Ovary (tissue), 3 donors: ENCODE data around the gene RNF43.

Experiments
- POLR2A ChIP-seq: fragments of 450-650 bp; IDR thresholded peaks from one replicate; pipeline ENCODE4 v1.6.1; 2017; ENCODE audit warnings: antibody characterized with exemption, mild to moderate bottlenecking, moderate library complexity
- TF ChIP-seq, protein P1 (sequence below), 3 donors: fragments of 450-650 bp in 2 of 3; fragments of 200-600 bp in 1 of 3; IDR thresholded peaks; one replicate each; pipeline versions ENCODE4 v1.5.1 to v1.8.0; 2016 to 2022; ENCODE audit warnings: antibody characterized with exemption in 3 of 3, mild to moderate bottlenecking in 1 of 3
- donor health status: DM: no; HTN: no; CAD: no.

DNA sequence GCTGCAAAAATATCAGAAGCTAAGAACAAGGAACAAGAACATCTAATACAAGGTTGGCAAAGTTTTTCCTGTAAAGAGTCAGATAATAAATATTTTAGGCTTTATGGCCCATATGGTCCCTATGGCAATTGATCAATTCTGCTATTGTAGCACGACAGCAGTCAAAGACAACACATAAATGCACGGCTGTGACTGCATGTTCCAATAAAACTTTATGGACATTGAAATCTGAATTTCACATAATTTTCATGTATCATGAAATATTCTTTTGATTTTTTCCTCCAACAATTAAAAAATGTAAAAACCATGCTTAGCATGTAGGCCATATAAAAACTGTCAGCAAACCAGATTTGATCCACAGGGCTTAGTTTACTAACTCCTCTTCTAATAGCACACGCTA lies 10.5 kb upstream of the RNF43 start:
- TF ChIP-seq, protein P1, sequence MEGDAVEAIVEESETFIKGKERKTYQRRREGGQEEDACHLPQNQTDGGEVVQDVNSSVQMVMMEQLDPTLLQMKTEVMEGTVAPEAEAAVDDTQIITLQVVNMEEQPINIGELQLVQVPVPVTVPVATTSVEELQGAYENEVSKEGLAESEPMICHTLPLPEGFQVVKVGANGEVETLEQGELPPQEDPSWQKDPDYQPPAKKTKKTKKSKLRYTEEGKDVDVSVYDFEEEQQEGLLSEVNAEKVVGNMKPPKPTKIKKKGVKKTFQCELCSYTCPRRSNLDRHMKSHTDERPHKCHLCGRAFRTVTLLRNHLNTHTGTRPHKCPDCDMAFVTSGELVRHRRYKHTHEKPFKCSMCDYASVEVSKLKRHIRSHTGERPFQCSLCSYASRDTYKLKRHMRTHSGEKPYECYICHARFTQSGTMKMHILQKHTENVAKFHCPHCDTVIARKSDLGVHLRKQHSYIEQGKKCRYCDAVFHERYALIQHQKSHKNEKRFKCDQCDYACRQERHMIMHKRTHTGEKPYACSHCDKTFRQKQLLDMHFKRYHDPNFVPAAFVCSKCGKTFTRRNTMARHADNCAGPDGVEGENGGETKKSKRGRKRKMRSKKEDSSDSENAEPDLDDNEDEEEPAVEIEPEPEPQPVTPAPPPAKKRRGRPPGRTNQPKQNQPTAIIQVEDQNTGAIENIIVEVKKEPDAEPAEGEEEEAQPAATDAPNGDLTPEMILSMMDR (IDR thresholded peaks at IDR 0.05): no peak
- no peak for TF ChIP-seq POLR2A
